NCI-H146 treated with DMSO at 0.1 percent for 48 hours (cell line): ENCODE data around the gene MYLK4.

ENCODE experiments used
- DNase-seq: peaks from one replicate; lab custom pipeline; 2025; ENCODE audit not compliant: unreplicated experiment; lab: John Stamatoyannopoulos, UW

Gene MYLK4

GRCh38 chr6:2633736-2634135 is 117.0 kb downstream of the MYLK4 start:
- DNase-seq, result no peak

- no peak for DNase-seq
Measured at GRCh38 chr6:2632976-2633584, 117.6 kb downstream of the MYLK4 start.

- no peak for DNase-seq
Measured at GRCh38 chr6:2632368-2632767, 118.4 kb downstream of the MYLK4 start.

GRCh38 chr6:2630891-2631571 is 119.7 kb downstream of the MYLK4 start:
- DNase-seq, result no peak

GRCh38 chr6:2630359-2630758 is 120.4 kb downstream of the MYLK4 start:
- DNase-seq, result no peak

- DNase-seq, result no peak
Measured at GRCh38 chr6:2626401-2626800, 124.3 kb downstream of the MYLK4 start.

GRCh38 chr6:2625581-2625980 is 125.1 kb downstream of the MYLK4 start:
- DNase-seq, result no peak

GRCh38 chr6:2624177-2624576 is 126.5 kb downstream of the MYLK4 start:
- no peak for DNase-seq

GRCh38 chr6:2623295-2623694 is 127.4 kb downstream of the MYLK4 start:
- no peak for DNase-seq

GRCh38 chr6:2622671-2623070 is 128.1 kb downstream of the MYLK4 start:
- DNase-seq, result no peak

GRCh38 chr6:2619651-2620050 is 131.1 kb downstream of the MYLK4 start:
- no peak for DNase-seq

GRCh38 chr6:2617729-2618128 is 133.0 kb downstream of the MYLK4 start:
- no peak for DNase-seq

GRCh38 chr6:2616811-2617210 is 133.9 kb downstream of the MYLK4 start:
- no peak for DNase-seq

GRCh38 chr6:2615251-2615650 is 135.5 kb downstream of the MYLK4 start:
- DNase-seq, result no peak

GRCh38 chr6:2614846-2615245 is 135.9 kb downstream of the MYLK4 start:
- no peak for DNase-seq

GRCh38 chr6:2614155-2614554 is 136.6 kb downstream of the MYLK4 start:
- no peak for DNase-seq
